Effector CD8-positive, alpha-beta T cell (primary cell): Measurements from ENCODE around the gene TADA2B.
"Not testable (repeated sequence)": the region's sequence is repeated elsewhere in the genome, so short reads cannot be mapped to it uniquely, and the experiment has no call there.

Experiments
- DNase-seq: peaks from one replicate; lab custom pipeline; 2025; lab: John Stamatoyannopoulos, UW

TADA2B gene

DNA sequence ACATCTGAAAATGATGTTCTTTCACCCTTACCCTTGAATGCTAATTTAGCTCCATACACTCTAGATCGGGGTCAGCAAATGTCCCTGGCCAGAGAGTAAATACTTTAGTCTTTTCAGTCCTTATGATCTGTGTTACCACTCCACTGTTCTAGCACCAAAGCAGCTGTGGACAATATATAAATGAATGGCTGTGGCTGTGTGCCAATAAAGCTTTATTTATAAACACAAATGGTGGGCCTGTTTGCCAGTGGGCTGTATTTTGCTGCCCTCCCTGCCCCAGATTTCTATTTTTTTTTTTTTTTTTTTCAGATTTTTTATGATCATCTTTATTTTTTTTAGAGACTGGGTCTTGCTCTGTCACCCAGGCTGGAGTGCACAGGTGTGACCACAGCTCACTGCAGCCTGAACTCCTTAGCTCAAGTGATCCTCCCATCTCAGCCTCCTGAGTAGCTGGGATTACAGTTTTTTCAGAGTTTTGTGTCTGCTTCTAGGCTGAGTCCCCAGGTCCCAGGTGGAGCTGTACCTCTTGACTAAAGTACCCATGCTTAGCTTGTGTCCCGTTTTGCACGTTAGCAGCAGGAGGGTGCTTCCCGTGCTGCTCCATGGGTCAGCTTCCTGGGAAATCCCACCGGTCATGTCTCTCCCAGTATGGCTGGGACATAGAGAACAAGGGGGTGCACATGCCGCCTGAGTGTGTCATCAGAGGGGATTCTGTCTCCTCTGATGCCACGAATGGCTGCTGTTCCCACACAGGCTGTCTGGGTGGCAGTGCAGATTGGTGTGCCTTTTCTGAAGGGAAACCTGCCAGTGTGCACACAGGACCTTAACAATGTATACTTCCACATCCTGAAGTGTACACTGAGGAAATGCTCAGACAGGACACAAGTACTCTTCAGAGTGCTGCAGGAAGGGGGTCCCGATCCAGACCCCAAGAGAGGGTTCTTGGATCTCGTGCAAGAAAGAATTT lies 40.7 kb downstream of the TADA2B start:
- DNase-seq: no peak

DNA sequence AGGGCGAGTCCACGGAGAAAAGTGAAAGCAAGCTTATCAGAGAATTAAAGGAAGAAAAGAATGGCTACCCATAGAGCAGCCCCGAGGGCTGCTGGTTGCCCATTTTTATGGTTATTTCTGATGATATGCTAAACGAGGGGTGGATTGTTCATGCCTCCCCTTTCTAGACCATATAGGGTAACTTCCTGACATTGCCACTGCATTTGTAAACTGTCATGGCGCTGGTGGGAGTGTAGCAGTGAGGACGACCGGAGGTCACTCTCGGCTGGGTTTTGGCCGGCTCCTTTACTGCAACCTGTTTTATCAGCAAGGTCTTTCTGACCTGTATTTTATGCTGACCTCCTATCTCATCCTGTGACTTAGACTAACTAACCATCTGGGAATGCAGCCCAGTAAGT lies 41.4 kb downstream of the TADA2B start:
- not testable (repeated sequence) for DNase-seq

DNA sequence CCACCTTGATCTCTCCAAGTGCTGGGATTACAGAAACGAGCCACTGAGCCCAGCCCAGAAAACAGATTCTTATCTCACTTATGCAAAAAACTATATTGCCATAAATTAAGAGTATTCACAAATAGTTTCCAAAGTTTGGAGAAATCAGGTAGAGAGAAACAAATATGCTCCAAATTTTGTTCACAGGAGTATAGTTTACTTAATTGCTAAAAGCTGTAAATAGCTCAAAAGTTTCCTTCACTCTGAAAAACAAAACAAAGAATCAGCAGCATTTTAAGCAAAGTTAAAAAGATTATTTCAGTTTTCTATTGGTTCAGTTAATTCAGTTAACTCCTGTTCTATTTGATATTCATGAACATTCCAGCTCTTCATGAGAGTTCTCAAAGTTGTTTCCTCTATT lies 43.2 kb downstream of the TADA2B start:
- no peak for DNase-seq

DNA sequence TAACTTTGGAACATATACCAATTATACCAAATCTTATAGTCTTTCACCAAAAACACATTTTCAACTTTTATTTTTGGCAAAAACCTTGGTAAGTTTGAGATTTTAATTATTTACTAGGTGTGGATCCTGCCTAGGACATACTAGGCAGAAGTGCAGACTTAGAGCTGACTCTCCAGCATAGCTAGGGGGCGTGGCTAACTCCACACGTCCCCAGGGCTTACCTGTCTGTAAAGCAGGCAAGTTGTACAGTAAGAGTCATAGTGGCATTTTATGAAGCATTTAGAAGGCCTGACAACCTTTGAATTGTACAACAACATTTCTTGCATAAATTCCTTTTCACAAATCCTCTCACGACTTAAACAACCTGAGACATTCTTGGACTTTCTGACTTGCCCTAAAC lies 43.9 kb downstream of the TADA2B start:
- no peak for DNase-seq

DNA sequence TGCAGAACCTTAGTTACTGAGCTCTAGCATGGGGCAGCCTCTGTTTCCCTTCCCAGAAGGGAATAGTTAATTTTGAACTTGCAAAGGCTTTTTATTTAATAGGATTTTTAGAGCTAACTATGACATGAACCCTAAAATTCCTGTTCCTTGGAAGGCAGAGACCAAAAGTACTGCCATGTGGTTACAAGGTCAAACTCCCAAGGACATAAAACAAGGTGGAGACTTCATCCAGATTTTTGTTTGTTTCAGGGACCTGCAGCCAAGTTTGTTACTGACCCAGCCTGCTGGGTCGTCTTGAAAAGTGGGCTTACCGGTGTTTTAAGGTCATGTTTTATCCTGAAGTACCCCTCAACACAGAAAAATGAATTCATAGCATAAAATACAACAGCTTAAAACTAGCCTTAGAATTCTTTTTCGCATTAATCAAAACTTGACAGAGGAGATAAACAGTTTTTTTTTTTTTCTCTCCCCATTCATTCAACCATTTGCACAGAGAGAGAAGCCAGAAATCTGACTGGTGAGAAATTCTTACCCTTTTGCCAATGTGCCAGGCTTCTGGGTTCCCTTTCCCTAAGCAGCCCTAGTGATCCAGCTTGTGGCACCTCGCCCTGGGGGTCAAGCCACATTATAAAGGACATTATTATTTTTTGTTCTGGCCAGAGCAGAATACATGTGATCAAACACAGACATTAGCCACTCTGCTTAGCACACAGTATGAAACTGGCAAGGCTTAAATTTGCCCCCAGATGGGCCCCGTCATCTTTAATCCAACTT lies 46.2 kb downstream of the TADA2B start:
- DNase-seq: no peak

DNA sequence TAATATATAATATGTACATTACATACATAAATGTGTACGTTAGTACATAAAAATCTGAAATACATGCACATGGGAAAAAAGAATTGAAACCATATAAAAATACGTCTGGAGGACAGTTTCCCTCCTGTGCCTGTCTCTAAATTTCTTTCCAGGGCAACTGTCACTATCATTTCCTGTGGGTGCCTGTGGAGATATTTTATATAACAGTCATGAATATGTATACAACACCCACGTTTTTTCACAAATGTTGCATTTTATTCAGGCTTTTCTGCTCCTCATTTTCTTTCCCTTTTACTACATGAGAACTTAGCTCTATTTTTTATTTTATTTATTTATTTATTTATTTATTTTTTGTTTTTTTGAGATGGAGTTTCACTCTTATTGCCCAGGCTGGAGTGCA lies 48.9 kb downstream of the TADA2B start:
- DNase-seq: no peak

DNA sequence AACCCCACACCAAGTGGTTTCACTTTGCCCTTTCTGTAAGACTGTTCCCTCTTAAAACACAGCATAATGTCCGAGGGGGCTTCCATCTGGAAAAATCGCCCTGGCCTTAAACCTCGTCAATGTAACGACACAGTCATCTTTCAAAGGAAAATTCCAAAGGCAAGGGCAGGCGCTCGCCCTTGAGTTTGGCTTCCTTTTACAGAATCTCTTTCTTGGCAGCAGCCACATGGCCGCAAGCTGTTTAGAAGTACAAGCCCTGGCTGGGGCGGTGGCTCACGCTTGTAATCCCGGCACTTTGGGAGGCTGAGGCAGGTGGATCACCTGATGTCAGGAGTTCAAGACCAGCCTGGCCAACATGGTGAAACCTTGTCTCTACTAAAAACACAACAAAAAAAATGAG lies 51.7 kb downstream of the TADA2B start:
- DNase-seq: no peak

DNA sequence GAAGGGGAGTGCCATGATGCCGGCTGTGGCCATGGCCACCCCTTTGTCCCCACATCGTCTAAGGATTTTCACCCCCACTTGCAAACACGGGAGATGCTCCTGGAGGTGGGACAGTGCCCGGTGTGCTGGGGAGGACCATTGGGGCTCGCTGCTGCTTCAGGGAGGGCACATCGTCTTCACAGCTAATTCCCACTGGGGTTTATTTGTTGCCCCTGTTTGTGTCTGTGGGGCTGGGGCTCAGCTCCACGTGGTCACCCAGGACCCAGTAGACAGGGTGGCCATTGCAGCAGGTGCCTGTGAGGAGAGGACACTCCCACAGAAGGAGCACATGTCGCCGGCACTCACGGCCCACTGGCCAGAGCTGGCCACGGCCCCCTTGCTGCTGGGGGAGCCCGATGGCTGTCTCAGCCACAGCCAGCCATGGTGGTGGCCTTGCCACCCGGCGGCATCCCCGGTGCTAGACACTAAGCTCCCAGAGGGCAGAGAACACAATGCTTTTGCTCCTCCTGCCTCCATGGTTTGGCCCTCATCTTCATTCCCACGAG lies 52.5 kb downstream of the TADA2B start:
- DNase-seq: no peak

DNA sequence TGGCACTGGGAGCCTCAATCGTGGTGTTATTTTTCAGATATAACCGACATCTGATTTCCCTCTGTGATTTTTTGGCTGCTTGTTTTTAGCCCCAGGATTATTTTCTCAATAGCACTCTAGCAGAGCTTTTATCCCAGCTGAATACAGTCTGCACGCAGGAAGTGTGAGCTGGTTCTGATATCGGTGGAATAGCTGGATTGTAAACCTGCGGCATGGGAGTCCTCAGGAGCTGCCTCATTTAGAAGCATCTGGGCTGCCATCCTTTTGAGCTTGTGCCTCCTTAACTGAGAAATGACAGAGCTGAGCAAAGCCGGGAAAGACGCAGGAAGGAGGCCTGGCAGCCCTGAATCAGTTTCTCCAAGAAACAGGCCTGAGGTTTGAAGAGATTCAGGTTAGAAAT lies 53.1 kb downstream of the TADA2B start:
- DNase-seq: no peak

DNA sequence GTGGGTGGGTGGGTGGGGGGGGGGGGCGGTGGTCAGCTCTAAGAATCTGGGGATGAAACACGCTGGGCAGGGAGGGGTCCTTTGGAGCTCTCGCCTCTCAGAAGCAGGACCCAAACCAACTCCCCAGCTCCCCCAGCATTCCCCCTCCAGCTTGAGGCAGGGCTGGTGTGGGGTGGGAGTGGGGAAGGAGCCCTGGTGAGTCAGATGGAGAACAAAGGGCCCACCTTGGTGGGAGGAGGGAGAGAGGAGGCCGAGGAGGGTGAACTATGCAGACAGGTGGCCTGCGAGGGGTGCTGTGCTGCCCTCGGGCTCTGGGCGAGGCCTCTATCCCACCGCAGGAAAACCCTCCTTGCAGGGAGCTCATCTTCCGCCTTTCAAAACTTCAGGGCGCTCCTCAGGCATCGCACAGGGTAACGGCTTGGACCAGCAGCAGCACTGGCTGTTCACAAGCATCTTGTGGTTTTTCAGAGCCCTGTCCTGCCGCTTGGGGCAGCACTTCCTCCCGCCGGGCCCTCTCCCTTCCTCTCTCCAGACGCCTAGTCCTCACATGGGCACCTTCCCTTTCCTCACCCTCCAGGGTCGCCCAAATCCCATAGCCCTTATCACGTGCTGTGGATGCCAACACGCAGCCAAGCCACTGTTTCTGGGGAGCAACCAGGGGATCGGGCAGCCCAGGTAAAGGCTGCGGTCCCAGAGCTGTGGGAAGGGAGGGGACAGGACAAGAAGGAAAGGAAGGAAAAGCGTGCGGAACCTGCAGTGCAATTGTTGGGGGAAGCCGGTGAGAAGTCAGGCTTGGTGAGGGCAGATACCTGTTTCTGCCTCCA lies 58.7 kb downstream of the TADA2B start:
- peak; percentile 8 for DNase-seq

DNA sequence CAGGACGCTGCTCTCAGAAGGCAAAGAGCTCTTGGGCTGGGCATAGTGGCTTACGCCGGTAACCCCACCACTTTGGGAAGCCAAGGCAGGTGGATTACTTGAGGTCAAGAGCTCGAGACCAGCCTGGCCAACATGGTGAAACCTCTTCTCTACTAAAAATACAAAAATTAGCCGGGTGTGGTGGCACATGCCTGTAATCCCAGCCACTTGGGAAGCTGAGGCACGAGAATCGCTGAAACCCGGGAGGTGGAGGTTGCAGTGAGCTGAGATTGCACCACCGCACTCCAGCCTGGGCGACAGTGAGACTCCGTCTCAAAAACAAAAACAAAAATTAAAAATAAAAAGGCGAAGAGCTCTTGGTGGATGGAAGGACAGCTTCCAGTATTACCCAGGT lies 59.3 kb downstream of the TADA2B start:
- not testable (repeated sequence) for DNase-seq

DNA sequence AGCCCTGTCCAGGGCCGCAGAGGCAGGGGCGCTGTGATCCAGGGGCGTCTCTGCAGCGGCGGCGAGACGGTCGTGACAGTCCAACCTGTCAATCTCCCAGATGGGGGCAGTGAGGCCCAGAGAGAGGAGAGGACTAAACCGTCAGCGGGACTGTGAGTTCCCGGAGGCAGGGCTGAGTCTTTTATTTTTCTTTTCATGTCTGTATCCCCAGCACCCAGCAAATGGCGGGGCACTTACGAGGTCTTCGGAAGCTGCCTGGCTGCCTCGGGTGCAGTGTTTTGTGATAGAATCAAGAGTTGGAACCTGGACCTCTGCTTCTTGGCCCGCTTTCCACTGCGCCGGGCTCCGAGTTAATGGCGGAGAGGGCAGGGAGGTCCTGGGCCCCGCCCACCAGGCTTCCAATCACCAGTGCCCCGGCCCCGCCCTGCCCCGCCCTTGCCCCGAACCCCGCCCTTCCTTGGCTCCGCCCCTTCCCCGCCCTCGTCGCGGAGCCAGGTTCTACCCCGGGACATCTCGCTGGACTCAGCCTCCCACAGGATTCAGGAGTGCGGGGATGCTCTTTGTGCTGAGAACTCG lies 59.9 kb downstream of the TADA2B start:
- DNase-seq: peak; percentile 64

DNA sequence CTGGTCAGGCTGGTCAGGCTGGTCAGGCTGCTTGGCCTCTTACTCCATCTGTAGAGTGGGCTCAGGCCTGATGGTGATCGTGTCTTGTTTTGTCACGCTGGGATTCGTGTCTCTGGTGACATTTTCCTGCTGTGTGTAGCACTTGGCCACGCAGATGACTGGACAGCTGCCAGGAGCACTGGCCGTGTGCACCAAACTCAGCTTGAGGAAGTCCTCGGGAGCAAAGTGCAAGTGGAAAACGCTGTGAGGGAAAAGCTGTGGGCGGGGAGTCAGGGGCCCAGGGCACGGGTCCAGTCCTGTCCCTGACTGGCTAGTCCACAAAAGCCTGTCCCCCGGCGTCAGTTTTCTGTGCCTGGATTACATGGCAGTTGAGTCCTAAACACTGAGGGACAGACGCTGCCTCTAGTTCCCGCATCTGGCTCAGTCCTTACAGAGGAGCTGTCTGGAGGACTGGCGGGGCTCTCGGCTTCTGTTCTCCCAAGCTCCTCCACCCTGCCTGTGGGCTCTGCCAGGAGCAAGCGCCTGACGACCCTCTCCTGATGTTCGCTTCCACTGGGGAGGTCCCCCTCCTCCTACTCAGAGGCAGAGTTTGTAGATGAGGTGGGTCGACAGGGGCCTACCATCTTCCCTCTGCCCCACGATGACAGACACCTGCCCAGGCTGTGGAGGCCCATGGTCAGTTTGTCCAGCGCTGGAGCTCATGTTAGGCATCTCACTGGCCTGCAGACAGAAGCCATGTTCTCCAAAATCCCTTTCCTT lies 60.6 kb downstream of the TADA2B start:
- DNase-seq: peak; percentile 27

DNA sequence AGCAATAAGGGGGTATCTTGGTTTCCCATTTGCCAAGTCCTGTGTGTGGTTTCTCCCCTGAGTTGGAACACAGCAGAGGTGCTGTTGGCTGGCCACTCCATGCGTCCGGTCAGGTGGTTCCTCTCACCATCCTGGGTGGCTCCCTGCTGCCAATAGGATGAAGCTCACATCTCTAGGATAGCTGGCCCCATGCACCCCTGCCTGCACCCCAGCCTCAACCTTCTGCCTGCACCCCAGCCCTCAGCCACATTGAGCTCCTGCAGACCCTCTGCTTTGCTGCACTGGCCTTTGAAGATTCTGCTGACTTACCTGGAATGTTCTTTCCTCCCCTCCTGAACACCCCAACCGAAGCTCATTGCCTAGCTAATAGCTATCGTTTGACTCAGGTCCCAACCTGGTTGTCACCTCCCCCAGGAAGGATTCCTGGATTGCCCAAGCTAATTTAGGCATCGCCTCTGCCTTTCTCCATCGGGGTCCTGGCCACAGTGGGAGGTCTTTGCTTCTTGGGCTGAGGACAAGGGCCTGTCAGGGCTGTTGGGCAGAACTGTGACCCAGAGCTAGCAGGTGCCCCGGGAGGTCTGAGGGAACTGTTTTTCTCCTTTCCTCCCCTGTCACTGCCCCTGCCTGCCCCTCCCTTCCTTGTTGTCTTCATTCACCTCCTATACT lies 61.3 kb downstream of the TADA2B start:
- DNase-seq: no peak

DNA sequence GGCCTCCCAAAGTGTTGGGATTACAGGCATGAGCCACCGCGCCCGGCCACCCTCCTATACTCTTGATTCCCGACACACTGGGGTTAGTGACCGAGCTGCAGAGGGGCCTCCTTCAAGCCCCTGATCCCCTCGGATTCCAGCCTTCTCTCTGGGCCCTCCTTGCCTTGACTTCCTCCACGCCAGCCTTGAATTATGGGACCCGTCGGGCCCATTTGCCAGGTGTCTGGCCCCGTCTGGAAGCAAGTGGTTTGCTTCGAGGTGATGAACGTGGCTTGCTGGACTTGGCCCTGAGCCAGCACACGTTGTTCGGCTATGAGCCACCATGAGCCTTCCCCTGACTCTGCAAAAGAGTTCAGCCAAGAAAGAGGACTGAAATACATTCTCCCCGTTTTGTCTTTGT lies 62.1 kb downstream of the TADA2B start:
- no peak for DNase-seq

DNA sequence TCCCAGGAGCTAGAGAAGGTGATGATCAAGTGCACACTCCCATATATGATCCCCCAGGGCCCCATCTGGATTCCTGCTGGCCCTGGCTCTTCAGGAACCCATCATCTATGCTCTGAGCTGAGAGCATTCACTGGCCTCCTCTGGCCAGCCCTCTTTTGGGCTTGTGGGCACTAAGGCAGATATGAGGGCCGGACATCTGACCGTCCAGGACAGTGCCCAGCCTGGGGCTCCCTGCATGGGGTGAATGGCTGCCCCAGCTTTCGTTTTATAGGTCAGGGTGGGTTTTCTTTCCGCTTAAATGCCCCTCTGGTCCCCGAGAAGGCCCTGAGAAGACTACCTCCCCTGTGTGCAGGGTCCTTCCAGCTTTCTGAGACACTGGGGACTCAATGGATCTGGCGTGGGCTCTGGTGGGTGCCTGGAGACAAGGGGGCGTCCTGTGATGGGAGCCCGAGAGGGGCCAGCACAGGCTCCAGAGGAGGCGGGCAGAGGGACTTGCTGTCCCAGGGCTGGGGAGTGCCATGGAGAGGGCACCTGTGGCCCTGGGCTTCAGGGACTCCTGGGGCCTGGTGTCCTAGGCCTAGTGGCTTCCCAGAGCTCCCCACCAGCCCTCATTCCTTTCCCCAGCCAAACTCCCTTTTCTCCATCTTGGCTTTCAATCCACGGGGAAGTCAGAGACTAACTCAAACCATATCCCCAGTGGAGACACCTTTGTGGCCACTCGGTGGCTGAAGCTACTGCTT lies 64.2 kb downstream of the TADA2B start:
- DNase-seq: no peak
